ENCODE results near the gene AP1B1. TPM values are rescaled to one million over a fixed set of nuclear protein-coding genes. Genes with fewer than 3 reads are reported as not detected.

Gene AP1B1
- total and polyA plus RNA-seq, 2 of the 13 experiments (the other 11 are each of a cell fraction or from before 2014, with no cell fraction given) = 26.6 to 29.7 TPM

DNA sequence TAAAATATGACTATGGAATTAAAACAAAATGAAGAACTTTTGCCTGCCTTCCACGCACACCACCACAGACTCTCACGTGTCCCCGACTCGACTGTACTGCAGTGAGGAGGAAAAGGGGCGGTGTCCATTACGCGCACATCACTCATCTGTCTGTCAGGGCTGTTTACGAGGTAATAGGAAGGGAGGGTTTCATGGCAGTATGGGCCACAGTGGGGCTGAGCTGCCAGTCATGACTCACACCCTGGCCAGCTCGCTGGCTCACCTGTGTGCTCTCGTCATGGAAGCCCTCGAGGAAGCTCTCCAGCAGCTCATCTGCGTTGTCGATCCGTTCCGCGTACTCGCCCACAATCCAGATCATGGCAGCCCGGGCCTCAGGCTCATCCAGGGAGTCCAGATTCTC is 39.4 kb downstream of the AP1B1 start (continued):
- TF ChIP-seq KLF9 (CRISPR knock-in tag; IDR thresholded peaks at IDR 0.05; ENCODE audit: low read depth) (no peak), ZNF879 (CRISPR knock-in tag; IDR thresholded peaks at IDR 0.05) (no peak), ZNF720 (CRISPR knock-in tag; IDR thresholded peaks at IDR 0.05) (no peak), ZNF17 (CRISPR knock-in tag; IDR thresholded peaks at IDR 0.05) (no peak), HOXA9 (CRISPR knock-in tag; IDR thresholded peaks at IDR 0.05; ENCODE audit: borderline replicate concordance) (no peak)

DNA sequence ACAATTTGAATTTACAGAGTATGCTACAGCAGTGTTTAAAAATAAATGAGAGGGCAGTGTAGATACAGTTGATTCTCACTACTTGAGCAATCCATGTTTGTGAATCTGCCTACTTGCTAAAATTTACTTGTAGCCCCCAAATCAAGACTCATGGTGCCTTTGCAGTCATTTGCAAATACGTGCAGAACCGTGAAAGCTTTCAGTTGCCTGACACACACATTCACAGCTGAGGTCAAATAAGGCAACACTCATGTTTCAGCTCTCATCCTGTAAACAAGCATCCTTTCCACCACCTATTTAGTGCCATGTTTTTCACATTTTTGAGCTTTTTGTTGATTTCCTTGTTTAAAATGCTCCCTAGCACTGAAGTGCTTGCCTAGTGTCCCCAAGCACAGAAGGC is 40.3 kb downstream of the AP1B1 start:
- Histone ChIP-seq H3K4me2 (ENCODE audit: low read depth, low read length) (no peak overlapping the region), H3K9me3 (ENCODE audit: low read length) (no peaks in the 10 kb centered on the region), H3K4me1 (ENCODE audit: insufficient read depth, low read length) (peaks cover 15% of the 10 kb centered on the region), H3K36me3 (replicated peaks in 1 of 2; ENCODE audit: control insufficient read depth in 1 of 2, insufficient read depth in 2 of 2, low read length in 2 of 2) (peaks cover 16 to 58% of the 10 kb centered on the region in 2 experiments), H2AFZ (ENCODE audit: low read length) (no peak overlapping the region), H3K27ac (ENCODE audit: extremely low read length, insufficient read depth, low read length) (no peak overlapping the region), H3K9ac (ENCODE audit: insufficient read depth, low read depth, low read length) (no peak overlapping the region), H3K27me3 (ENCODE audit: control insufficient read depth in 1 of 2, insufficient read depth in 2 of 2, low read length in 2 of 2) (no peaks in the 10 kb centered on the region), H3K4me3 (replicated peaks in 1 of 3; ENCODE audit: insufficient read depth in 1 of 3, low read depth in 2 of 3, low read length in 3 of 3) (no peak overlapping the region), H3K79me2 (ENCODE audit: insufficient read depth, low read length) (no peaks in the 10 kb centered on the region), H4K20me1 (ENCODE audit: insufficient read depth, low read length) (no peaks in the 10 kb centered on the region)
- intact Hi-C loops (cut with micrococcal nuclease; ENCODE audit: unreplicated experiment) = no loop called here
- BruUV-seq (replicated peaks) = TSS peak; percentile 34
- DNase-seq (ENCODE audit: low spot score) (no peak), FAIRE-seq (no peak), ATAC-seq (no peak)
- 94% methylated on average over 2 of the region's 2 CpGs for WGBS (ENCODE audit: low lambda C conversion rate)
- in situ Hi-C loops (cut with HindIII; ENCODE audit: extremely low pct_ligation_motif_present, low pct_unique_long_range_greater_than_20kb) = no loop called here
- CTCF ChIA-PET (ENCODE audit: low intra/inter-chr PET ratio, low total read pairs) = no interaction called here
- POLR2A ChIA-PET = no interaction called here
- TF ChIP-seq ASH2L (IDR thresholded peaks at IDR 0.05; ENCODE audit: insufficient read length, low read depth, low read length) (no peak), AFF4 (CRISPR knock-in tag; IDR thresholded peaks at IDR 0.05) (no peak), TFDP1 (CRISPR knock-in tag; IDR thresholded peaks at IDR 0.05; ENCODE audit: borderline replicate concordance) (no peak), ATRX (CRISPR knock-in tag; IDR thresholded peaks at IDR 0.05; ENCODE audit: borderline replicate concordance) (no peak), PPARG (CRISPR knock-in tag; conservative IDR thresholded peaks at IDR 0.05) (no peak), ZNF367 (CRISPR knock-in tag; IDR thresholded peaks at IDR 0.05; ENCODE audit: borderline replicate concordance) (no peak), KAT8 (CRISPR knock-in tag; IDR thresholded peaks at IDR 0.05) (no peak), ZNF530 (CRISPR knock-in tag; IDR thresholded peaks at IDR 0.05; ENCODE audit: low read depth) (no peak)
- TF ChIP-seq, protein P1, sequence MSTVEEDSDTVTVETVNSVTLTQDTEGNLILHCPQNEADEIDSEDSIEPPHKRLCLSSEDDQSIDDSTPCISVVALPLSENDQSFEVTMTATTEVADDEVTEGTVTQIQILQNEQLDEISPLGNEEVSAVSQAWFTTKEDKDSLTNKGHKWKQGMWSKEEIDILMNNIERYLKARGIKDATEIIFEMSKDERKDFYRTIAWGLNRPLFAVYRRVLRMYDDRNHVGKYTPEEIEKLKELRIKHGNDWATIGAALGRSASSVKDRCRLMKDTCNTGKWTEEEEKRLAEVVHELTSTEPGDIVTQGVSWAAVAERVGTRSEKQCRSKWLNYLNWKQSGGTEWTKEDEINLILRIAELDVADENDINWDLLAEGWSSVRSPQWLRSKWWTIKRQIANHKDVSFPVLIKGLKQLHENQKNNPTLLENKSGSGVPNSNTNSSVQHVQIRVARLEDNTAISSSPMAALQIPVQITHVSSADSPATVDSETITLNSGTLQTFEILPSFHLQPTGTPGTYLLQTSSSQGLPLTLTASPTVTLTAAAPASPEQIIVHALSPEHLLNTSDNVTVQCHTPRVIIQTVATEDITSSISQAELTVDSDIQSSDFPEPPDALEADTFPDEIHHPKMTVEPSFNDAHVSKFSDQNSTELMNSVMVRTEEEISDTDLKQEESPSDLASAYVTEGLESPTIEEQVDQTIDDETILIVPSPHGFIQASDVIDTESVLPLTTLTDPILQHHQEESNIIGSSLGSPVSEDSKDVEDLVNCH (CRISPR knock-in tag; IDR thresholded peaks at IDR 0.05) = no peak
- TF ChIP-seq, protein P2, sequence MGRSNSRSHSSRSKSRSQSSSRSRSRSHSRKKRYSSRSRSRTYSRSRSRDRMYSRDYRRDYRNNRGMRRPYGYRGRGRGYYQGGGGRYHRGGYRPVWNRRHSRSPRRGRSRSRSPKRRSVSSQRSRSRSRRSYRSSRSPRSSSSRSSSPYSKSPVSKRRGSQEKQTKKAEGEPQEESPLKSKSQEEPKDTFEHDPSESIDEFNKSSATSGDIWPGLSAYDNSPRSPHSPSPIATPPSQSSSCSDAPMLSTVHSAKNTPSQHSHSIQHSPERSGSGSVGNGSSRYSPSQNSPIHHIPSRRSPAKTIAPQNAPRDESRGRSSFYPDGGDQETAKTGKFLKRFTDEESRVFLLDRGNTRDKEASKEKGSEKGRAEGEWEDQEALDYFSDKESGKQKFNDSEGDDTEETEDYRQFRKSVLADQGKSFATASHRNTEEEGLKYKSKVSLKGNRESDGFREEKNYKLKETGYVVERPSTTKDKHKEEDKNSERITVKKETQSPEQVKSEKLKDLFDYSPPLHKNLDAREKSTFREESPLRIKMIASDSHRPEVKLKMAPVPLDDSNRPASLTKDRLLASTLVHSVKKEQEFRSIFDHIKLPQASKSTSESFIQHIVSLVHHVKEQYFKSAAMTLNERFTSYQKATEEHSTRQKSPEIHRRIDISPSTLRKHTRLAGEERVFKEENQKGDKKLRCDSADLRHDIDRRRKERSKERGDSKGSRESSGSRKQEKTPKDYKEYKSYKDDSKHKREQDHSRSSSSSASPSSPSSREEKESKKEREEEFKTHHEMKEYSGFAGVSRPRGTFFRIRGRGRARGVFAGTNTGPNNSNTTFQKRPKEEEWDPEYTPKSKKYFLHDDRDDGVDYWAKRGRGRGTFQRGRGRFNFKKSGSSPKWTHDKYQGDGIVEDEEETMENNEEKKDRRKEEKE (IDR thresholded peaks at IDR 0.05) = no peak

Data from HepG2 (cell line).